Activated gamma-delta T cell treated with Interleukin-2 at 50 U/mL for 16 hours (primary cell): ENCODE measurements around the gene CLMP.
"Not testable (repeated sequence)": the region's sequence is repeated elsewhere in the genome, so short reads cannot be mapped to it uniquely, and the experiment has no call there.

ENCODE experiments used
- DNase-seq: peaks from one replicate; pipeline ENCODE4 v3.0.0-alpha.2; 2020

The CLMP gene

GRCh38 chr11:123217897-123218296, 22.8 kb upstream of the CLMP start:
- DNase-seq = no peak

- no peak for DNase-seq
Measured at GRCh38 chr11:123216249-123216648, 21.2 kb upstream of the CLMP start.

- no peak for DNase-seq
Measured at GRCh38 chr11:123214940-123215339, 19.9 kb upstream of the CLMP start.

GRCh38 chr11:123214396-123214795, 19.3 kb upstream of the CLMP start:
- no peak for DNase-seq

- DNase-seq = no peak
Measured at GRCh38 chr11:123213307-123213771, 18.3 kb upstream of the CLMP start.

- DNase-seq = no peak
Measured at GRCh38 chr11:123212406-123212805, 17.4 kb upstream of the CLMP start.

GRCh38 chr11:123211981-123212380, 16.9 kb upstream of the CLMP start:
- DNase-seq = no peak

- no peak for DNase-seq
Measured at GRCh38 chr11:123211149-123211852, 16.3 kb upstream of the CLMP start.

GRCh38 chr11:123209591-123209990, 14.5 kb upstream of the CLMP start:
- no peak for DNase-seq

GRCh38 chr11:123206791-123207434, 11.9 kb upstream of the CLMP start:
- DNase-seq = no peak

- not testable (repeated sequence) for DNase-seq
Measured at GRCh38 chr11:123206055-123206454, 11.0 kb upstream of the CLMP start.

- no peak for DNase-seq
Measured at GRCh38 chr11:123203934-123204333, 8.9 kb upstream of the CLMP start.

GRCh38 chr11:123203471-123203870, 8.4 kb upstream of the CLMP start:
- DNase-seq = no peak

- DNase-seq = no peak
Measured at GRCh38 chr11:123202155-123203151, 7.4 kb upstream of the CLMP start.

- DNase-seq = no peak
Measured at GRCh38 chr11:123200264-123200663, 5.2 kb upstream of the CLMP start.

GRCh38 chr11:123197711-123198110, 2.7 kb upstream of the CLMP start:
- DNase-seq = no peak

GRCh38 chr11:123196060-123196714, 1.1 kb upstream of the CLMP start:
- no peak for DNase-seq

GRCh38 chr11:123194337-123195187, 486 bp downstream of the CLMP start:
- DNase-seq = no peak

GRCh38 chr11:123193742-123194141, 1.3 kb downstream of the CLMP start:
- DNase-seq = no peak

GRCh38 chr11:123191939-123192338, 3.1 kb downstream of the CLMP start:
- DNase-seq = no peak

- no peak for DNase-seq
Measured at GRCh38 chr11:123190518-123190917, 4.5 kb downstream of the CLMP start.
